HG03378 (cell line): ENCODE measurements around the gene REEP6.

Source experiments
- ATAC-seq: cut with Tn5 transposase; IDR thresholded peaks from one replicate; pipeline ENCODE4 v1.9.1; 2021; ENCODE audit warnings: mild to moderate bottlenecking, moderate library complexity; ENCODE audit not compliant: unreplicated experiment

REEP6 gene

DNA sequence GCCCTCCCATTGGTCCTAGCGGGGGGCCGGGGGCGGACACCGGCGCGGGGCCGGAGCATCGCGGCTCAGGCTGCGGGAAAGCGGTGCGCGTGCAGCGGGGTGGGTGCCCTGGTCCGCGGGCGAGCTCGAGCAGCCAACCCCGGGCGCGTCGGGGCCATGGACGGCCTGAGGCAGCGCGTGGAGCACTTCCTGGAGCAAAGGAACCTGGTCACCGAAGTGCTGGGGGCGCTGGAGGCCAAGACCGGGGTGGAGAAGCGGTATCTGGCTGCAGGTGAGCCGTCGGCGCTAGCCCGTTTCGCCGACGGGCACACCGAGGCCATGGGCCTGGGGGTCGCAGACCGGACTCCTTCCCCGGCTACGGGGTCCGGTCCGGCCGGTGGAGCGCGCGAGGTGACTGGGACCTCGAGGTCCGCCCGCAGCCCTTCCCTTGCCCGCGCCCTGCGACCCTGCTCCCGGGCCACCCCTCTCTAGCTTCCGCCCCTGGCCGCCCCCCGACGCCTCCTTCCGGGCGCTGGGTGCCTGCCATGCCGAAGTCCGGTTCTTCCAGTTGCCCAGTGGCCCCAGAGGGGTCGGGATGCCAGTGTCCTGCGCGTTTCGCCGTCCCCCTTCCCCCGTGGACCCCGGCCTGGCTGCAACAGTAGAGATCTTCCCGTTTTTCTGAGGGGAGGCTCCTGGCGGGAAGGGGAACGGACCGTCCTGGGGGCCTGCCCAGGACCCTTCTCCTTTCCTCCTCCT is at the start of gene REEP6:
TSS of gene REEP6 (plus strand) at position 68 of the 735 bp plus-strand sequence. CDS start at position 157, 89 bp downstream.
- ATAC-seq, result no peak

DNA sequence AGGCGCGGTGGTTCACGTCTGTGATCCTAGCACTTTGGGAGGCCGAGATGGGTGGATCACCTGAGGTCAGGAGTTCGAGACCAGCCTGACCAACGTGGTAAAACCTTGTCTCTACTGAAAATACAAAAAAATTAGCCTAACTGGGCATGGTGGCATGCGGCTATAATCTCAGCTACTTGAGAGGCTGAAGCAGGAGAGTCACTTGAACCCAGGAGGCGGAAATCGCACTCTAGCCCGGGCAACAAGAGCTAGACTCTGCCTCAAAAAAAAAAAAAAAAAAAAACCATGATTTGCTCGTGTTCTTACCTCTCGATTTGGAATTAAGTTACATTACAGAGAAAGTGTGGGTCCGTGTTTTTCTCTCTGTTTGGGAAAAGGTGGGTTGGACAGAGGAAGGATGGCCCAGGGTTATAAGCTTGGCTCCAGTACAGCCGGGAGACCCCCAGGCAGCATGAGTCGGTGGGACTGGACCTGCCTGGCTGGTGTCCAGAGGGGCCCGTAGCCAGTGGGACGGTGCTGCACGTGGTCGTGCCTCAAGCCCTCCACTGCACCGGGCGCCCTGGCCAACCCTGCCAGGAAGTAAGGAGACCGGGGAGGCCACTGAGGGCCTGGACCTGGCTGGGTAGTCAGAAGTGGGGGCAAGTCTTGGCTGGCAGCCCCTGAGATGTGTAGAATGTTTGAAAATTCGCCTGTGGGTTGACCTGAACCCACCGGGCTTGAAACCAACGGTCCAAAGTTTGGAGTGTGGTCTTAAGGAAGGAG is 49.1 kb upstream of the REEP6 start:
- ATAC-seq, result no peak

- ATAC-seq, result peak; percentile 50
These were observed 45.6 kb upstream of the REEP6 start for GRCh38 chr19:1445185-1445931.

- ATAC-seq, result no peak
These were observed 44.9 kb upstream of the REEP6 start for GRCh38 chr19:1445932-1446712.

- no peak for ATAC-seq
These were observed 44.1 kb upstream of the REEP6 start for GRCh38 chr19:1446713-1447481.

- ATAC-seq, result no peak
These were observed 43.5 kb upstream of the REEP6 start for GRCh38 chr19:1447504-1447903.

- ATAC-seq, result no peak
These were observed 43.0 kb upstream of the REEP6 start for GRCh38 chr19:1447944-1448343.

- no peak for ATAC-seq
These were observed 41.2 kb upstream of the REEP6 start, which contains the start of gene APC2 for GRCh38 chr19:1449467-1450442. TSS of gene APC2 (plus strand) at chr19:1450121. CDS start at chr19:1453002, 2,881 bp downstream.

DNA sequence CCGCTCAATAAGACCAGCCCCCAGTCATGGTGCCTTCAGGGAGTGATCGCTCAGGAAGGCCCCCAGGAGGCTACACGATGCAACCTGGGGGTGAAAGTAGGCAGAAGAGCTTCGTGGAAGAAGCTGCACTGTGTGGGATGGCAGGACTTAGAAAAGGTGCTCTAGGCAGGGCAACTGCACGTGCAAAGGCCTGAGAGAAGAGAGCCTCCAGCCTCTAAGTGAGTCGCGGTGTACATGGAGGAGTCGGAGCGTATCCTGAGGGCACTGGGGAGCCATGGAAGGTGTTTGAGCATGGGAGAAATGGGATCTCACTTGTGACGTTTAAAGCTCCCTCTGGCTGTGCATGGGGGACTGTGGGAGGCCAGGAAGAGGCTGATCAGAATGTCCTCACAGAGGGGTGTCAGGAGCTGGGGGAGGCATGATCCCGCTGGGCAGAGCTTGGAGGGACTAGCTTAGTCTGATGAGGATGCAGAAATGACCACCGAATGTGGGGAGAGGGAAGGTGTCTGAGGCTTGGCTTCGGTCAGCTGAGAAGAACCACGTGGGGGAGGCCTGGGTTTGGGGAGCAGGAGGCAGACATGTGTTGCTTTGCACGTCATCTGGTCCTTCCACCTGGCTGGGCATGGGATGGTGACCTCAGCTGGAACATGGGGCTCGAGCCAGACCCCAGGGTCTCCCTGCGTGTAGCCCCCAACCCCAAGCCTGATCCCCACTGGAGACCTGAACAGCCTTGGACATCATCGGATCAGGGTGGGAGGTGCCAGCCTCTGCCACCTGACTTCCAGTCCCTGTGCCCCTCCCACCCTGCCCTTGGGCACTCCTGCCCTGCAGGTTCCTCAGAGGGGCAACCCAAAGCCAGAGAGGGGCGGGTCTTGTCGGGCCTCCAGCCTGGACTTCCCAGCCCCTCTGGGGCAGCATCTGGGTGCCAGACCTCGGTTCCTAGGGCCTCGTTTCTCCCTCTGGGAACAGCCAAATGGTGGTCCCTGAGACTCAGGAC is 39.9 kb upstream of the REEP6 start:
- ATAC-seq, result no peak

GRCh38 chr19:1451916-1452801 is 38.8 kb upstream of the REEP6 start:
- no peak for ATAC-seq

DNA sequence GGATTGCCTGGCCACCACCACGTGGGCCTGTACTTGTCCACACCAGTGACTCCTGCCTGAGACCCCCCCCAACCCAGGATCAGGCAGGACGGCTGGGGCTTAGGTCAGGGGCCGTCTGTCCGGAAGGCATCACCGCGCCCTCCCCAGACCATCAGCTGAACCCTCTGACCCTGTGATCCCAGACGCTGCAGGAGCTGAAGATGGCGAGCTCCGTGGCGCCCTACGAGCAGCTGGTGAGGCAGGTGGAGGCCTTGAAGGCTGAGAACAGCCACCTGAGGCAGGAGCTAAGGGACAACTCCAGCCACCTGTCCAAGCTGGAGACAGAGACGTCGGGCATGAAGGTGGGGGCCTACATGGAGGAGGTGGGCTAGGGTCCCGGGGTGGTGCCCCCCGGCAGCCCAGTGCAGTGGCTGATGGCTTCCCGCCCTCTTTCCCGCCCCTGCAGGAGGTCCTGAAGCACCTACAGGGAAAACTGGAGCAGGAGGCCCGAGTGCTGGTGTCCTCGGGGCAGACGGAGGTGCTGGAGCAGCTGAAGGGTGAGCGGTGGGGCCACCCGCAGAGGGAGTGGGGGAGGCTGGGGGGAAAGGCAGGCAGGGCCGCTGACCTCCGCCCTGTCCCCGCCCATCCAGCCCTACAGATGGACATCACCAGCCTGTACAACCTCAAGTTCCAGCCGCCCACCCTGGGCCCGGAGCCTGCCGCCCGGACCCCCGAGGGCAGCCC is 38.0 kb upstream of the REEP6 start:
- no peak for ATAC-seq

- ATAC-seq, result no peak
These were observed 37.2 kb upstream of the REEP6 start for GRCh38 chr19:1453525-1454364.

DNA sequence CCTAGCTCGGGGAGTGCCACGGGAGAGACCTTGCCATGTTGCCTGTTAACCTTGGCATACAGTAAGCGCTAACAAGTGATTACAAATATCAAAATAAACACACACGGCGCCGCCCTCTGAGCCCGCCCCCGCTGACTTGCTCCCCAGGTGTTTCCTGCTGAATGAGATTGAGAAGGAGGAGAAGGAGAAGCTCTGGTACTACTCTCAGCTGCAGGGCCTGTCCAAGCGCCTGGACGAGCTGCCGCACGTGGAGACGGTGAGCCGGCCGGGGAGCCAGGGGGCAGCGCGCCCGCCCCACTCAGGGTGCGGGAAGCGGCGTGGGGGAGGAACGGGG is 36.0 kb upstream of the REEP6 start:
- no peak for ATAC-seq

GRCh38 chr19:1455336-1456120 is 35.5 kb upstream of the REEP6 start:
- no peak for ATAC-seq
